Astrocyte (in vitro differentiated cells and primary cell): Measurements from ENCODE around the gene PLCB4. TPM values are rescaled to one million over a fixed set of nuclear protein-coding genes. Genes with fewer than 3 reads are reported as not detected.

Source experiments
- DNase-seq: peaks from one replicate; pipeline ENCODE4 v3.0.0-alpha.2; 2010; ENCODE audit warnings: low read depth
- FAIRE-seq: peaks from 2 replicates; lab custom pipeline; 2011; peaks lifted over from hg19 to GRCh38; lab: Jason Lieb, UNC
- H2AFZ ChIP-seq: 2 replicates; pipeline ENCODE4 v1.6.0; 2012; ENCODE audit warnings: low read depth, low read length, inconsistent platforms
- H3K27ac ChIP-seq: 2 replicates; pipeline ENCODE4 v1.5.1; 2011; ENCODE audit warnings: low read depth, low read length, inconsistent platforms
- H3K27me3 ChIP-seq: 2 replicates; pipeline ENCODE4 v1.6.0; 2011; ENCODE audit warnings: low read length, inconsistent platforms; ENCODE audit not compliant: insufficient read depth
- H3K36me3 ChIP-seq: 2 replicates; pipeline ENCODE4 v1.5.1; 2011; ENCODE audit warnings: low read length, inconsistent platforms; ENCODE audit not compliant: insufficient read depth
- H3K4me1 ChIP-seq: 2 replicates; pipeline ENCODE4 v1.5.1; 2011; ENCODE audit warnings: low read length, inconsistent platforms; ENCODE audit not compliant: insufficient read depth
- H3K4me2 ChIP-seq: 2 replicates; pipeline ENCODE4 v1.6.0; 2012; ENCODE audit warnings: low read length, inconsistent platforms
- H3K4me3 ChIP-seq: 2 replicates; pipeline ENCODE4 v1.5.1; 2011; ENCODE audit warnings: low read depth, mild to moderate bottlenecking, low read length, inconsistent platforms; ENCODE audit not compliant: insufficient read depth
- H3K79me2 ChIP-seq: 2 replicates; pipeline ENCODE4 v1.6.0; 2012; ENCODE audit warnings: mild to moderate bottlenecking, low read length, inconsistent platforms; ENCODE audit not compliant: insufficient read depth
- H3K9ac ChIP-seq: 2 replicates; pipeline ENCODE4 v1.6.0; 2012; ENCODE audit warnings: mild to moderate bottlenecking, low read length, inconsistent platforms
- H3K9me3 ChIP-seq: 2 replicates; pipeline ENCODE4 v1.5.1; 2012; ENCODE audit warnings: low read depth, mild to moderate bottlenecking, low read length, inconsistent platforms; ENCODE audit not compliant: insufficient read depth
- H4K20me1 ChIP-seq: 2 replicates; pipeline ENCODE4 v1.6.0; 2012; ENCODE audit warnings: low read length, inconsistent platforms; ENCODE audit not compliant: insufficient read depth
- H3K27ac Mint-ChIP-seq: one replicate; pipeline ENCODE4 v1.8.0; 2021; ENCODE audit warnings: mild to moderate bottlenecking, mixed read lengths; ENCODE audit not compliant: unreplicated experiment
- H3K27me3 Mint-ChIP-seq: one replicate; pipeline ENCODE4 v1.8.0; 2021; ENCODE audit warnings: low read depth, mixed read lengths; ENCODE audit not compliant: unreplicated experiment
- H3K36me3 Mint-ChIP-seq: one replicate; pipeline ENCODE4 v1.8.0; 2021; ENCODE audit warnings: low read depth, mixed read lengths; ENCODE audit not compliant: unreplicated experiment
- H3K4me1 Mint-ChIP-seq: one replicate; pipeline ENCODE4 v1.8.0; 2021; ENCODE audit warnings: low read depth, mixed read lengths; ENCODE audit not compliant: unreplicated experiment
- H3K4me3 Mint-ChIP-seq: one replicate; pipeline ENCODE4 v1.8.0; 2021; ENCODE audit warnings: mild to moderate bottlenecking, moderate library complexity, mixed read lengths; ENCODE audit not compliant: unreplicated experiment
- H3K9me3 Mint-ChIP-seq: one replicate; pipeline ENCODE4 v1.8.0; 2021; ENCODE audit warnings: mild to moderate bottlenecking, mixed read lengths; ENCODE audit not compliant: unreplicated experiment
- CTCF ChIP-seq: IDR thresholded peaks from 2 replicates; pipeline ENCODE4 v1.5.1; 2011; ENCODE audit warnings: low read depth, mild to moderate bottlenecking, inconsistent platforms, low read length, moderate library complexity; ENCODE audit not compliant: insufficient read depth
- EZH2 ChIP-seq: IDR thresholded peaks from 2 replicates; pipeline ENCODE4 v1.6.1; 2012; ENCODE audit warnings: mild to moderate bottlenecking, low read length, inconsistent platforms; ENCODE audit not compliant: insufficient read depth
- total RNA-seq: library from RNA; stranded (reverse); gene quantifications from 2 replicates; pipeline ENCODE4 v1.2.1, GENCODE V29; 2021

The PLCB4 gene
- total RNA-seq, 1 donor from 2014 or later, result 58.2 TPM

- Histone ChIP-seq H3K79me2 (no peaks in the 10 kb centered on the region), H3K4me1 (peaks cover 3% of the 10 kb centered on the region), H3K27ac (no peak overlapping the region), H3K4me3 (no peak overlapping the region), H3K27me3 (no peaks in the 10 kb centered on the region), H3K9me3 (no peaks in the 10 kb centered on the region), H4K20me1 (no peaks in the 10 kb centered on the region), H3K36me3 (no peaks in the 10 kb centered on the region), H3K4me2 (no peak overlapping the region), H2AFZ (no peak overlapping the region), H3K9ac (no peak overlapping the region)
- Mint-ChIP-seq H3K27ac (peak overlapping the region; percentile 69), H3K27me3 (no peaks in the 10 kb centered on the region), H3K4me3 (no peak overlapping the region), H3K9me3 (peaks cover 3% of the 10 kb centered on the region), H3K4me1 (peaks cover 8% of the 10 kb centered on the region), H3K36me3 (no peaks in the 10 kb centered on the region)
- TF ChIP-seq CTCF (no peak), EZH2 (no peak)
- peak; percentile 84 for DNase-seq
- peak; percentile 82 for FAIRE-seq
Observed at GRCh38 chr20:9035126-9035525, 33.8 kb upstream of the PLCB4 start.

GRCh38 chr20:9036593-9036992, 32.3 kb upstream of the PLCB4 start:
- peaks cover 3% of the 10 kb centered on the region for H3K9me3 Mint-ChIP-seq
- Histone ChIP-seq H3K4me2 (no peak overlapping the region), H3K9ac (no peak overlapping the region), H3K27ac (no peak overlapping the region), H3K4me3 (no peak overlapping the region), H4K20me1 (no peaks in the 10 kb centered on the region), H3K79me2 (no peaks in the 10 kb centered on the region), H3K36me3 (no peaks in the 10 kb centered on the region), H3K27me3 (no peaks in the 10 kb centered on the region), H3K9me3 (no peaks in the 10 kb centered on the region), H3K4me1 (peaks cover 3% of the 10 kb centered on the region), H2AFZ (no peak overlapping the region)
- H3K4me1 Mint-ChIP-seq, result peaks cover 17% of the 10 kb centered on the region
- no peaks in the 10 kb centered on the region for H3K27me3 Mint-ChIP-seq
- DNase-seq, result no peak
- H3K27ac Mint-ChIP-seq, result no peak overlapping the region
- H3K36me3 Mint-ChIP-seq, result no peaks in the 10 kb centered on the region
- no peak overlapping the region for H3K4me3 Mint-ChIP-seq
- FAIRE-seq, result no peak
- no peak for TF ChIP-seq CTCF
- no peak for TF ChIP-seq EZH2

GRCh38 chr20:9038791-9039535, 29.9 kb upstream of the PLCB4 start:
- H3K36me3 ChIP-seq, result no peaks in the 10 kb centered on the region
- H3K9me3 ChIP-seq, result no peaks in the 10 kb centered on the region
- no peak overlapping the region for H3K4me2 ChIP-seq
- H3K9ac ChIP-seq, result no peak overlapping the region
- H2AFZ ChIP-seq, result no peak overlapping the region
- no peaks in the 10 kb centered on the region for H3K27me3 ChIP-seq
- Mint-ChIP-seq H3K36me3 (no peaks in the 10 kb centered on the region), H3K27me3 (no peaks in the 10 kb centered on the region), H3K4me1 (peaks cover 18% of the 10 kb centered on the region), H3K27ac (no peak overlapping the region), H3K9me3 (peaks cover 2% of the 10 kb centered on the region), H3K4me3 (no peak overlapping the region)
- H3K4me1 ChIP-seq, result peaks cover 3% of the 10 kb centered on the region
- H3K4me3 ChIP-seq, result no peak overlapping the region
- no peaks in the 10 kb centered on the region for H4K20me1 ChIP-seq
- FAIRE-seq, result no peak
- H3K27ac ChIP-seq, result no peak overlapping the region
- no peak for DNase-seq
- no peaks in the 10 kb centered on the region for H3K79me2 ChIP-seq
- TF ChIP-seq CTCF (no peak), EZH2 (no peak)
